PC-9 (cell line): ENCODE data around the gene GLS.

ENCODE experiments used
- EZH2 ChIP-seq: fragments of 200-600 bp; sonication (generic); IDR thresholded peaks from 2 replicates; pipeline ENCODE4 v1.8.0; 2017; ENCODE audit warnings: antibody characterized with exemption, low read depth
- TF ChIP-seq, protein P1 (sequence below): fragments of 200-600 bp; sonication (generic); conservative IDR thresholded peaks from 2 replicates; pipeline ENCODE4 v1.6.1; 2017; ENCODE audit warnings: mixed run types, antibody characterized with exemption, mild to moderate bottlenecking, moderate library complexity

DNA sequence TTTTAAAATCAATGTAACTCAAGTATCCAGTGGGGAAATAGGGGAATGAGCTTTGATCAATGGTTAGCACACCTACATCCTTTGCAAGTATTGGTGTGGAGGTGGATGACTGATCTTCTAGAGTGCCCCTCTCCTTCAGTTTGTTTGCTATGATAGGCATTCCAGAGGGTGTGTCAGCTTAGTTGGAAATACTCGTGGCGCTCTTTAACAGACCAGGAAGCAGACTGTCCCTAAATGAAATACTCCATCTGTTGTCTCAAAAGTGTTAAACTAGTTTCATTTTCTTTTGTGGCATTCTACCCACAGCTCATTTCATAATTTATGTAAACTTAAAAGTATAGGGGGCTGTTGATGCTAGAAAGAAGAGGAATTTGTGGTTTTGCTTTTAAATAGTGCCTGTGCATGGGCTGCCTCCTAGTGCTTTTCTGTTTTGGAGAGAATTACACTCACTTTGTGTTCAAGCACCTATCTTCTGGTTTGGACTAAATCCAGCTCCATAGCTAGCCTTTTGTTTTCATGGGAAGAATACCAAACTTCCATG, 67.2 kb downstream of the GLS start:
- TF ChIP-seq, protein P1, sequence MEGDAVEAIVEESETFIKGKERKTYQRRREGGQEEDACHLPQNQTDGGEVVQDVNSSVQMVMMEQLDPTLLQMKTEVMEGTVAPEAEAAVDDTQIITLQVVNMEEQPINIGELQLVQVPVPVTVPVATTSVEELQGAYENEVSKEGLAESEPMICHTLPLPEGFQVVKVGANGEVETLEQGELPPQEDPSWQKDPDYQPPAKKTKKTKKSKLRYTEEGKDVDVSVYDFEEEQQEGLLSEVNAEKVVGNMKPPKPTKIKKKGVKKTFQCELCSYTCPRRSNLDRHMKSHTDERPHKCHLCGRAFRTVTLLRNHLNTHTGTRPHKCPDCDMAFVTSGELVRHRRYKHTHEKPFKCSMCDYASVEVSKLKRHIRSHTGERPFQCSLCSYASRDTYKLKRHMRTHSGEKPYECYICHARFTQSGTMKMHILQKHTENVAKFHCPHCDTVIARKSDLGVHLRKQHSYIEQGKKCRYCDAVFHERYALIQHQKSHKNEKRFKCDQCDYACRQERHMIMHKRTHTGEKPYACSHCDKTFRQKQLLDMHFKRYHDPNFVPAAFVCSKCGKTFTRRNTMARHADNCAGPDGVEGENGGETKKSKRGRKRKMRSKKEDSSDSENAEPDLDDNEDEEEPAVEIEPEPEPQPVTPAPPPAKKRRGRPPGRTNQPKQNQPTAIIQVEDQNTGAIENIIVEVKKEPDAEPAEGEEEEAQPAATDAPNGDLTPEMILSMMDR = no peak
- TF ChIP-seq EZH2 = no peak
